ENCODE results near the gene TDRD1. TPM values are rescaled to one million over a fixed set of nuclear protein-coding genes. Genes with fewer than 3 reads are reported as not detected.
A peak's percentile ranks its signal among the peaks of the same experiment; 100 is the strongest.

The TDRD1 gene
- total RNA-seq, 1 donor from 2014 or later = 2.7 TPM

DNA sequence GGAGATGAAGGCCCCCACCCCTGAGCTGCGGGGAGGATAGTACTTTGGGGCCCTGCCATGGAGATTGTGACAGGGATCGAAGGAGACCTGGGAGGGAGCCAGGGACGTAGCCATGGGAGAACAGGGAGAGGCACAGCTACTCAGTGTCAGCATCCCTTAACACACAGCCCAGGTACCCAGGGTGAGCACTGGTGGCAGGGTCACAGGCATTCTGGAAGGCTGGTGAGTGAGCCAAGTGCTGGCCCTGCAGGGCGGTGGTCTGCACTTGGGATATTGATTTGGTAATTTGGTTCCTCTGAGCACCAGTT is 99.7 kb downstream of the TDRD1 start:
- intact Hi-C loops (cut with micrococcal nuclease) = no loop called here
- DNase-seq (no peak), ATAC-seq (no peak)

DNA sequence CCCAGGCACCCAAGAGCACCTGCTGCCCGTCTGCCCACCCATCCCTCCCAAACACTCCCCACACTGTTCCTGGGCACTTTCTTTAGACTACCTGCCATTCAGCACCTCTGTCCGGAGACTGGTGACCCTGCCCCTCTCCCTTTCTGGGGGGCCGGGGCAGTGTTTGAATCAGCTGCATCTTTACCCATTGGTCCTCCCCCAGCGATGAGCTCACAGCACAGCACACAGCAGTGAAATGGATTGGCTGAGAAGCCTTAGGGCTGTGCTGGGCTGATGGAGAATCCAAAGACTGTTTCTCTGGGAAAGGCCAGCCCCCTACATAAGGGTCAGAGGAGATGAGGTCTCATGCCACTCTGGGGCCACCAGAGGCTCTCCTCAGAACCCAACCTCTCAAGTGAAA is 100.1 kb downstream of the TDRD1 start:
- no peak for DNase-seq
- intact Hi-C loops (cut with micrococcal nuclease) = no loop called here

DNA sequence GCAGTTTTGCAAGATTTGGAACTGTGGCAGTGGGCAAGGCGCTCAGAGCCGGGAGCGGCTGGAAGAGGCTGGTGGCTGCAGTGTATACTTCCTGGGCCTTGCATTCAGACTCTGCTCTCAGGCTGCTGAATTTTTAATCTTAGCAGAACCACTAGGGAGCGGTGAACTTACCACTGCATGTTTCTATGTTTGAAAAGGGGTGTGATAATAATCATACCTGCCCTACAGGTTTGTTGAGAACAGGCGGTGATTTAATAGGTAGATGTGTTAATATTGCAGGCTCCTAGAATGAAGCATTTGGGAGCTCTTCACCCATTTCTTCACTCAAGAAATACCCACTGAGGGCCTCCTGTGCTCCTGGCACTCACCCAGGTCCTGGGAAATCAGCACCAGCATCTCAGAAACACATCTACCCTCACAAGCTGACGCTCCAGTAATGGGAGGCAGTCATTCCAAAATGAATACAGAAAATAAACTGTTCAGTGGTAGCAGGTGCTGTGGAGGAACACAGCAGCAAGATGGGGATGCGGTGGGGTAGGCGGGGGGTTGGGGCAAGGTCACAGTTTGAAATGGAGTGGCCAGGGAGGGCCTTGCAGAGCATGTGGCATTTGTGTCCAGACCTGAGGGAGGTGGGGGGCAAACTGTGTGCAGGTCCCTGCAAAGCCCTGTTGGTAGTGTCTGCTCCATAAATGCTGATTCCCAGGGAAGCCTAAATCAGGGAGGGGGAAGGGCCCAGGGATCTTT is 100.9 kb downstream of the TDRD1 start:
- ATAC-seq (no peak), DNase-seq (no peak)
- intact Hi-C loops (cut with micrococcal nuclease) = no loop called here

More for the DNA sequence above, 100.1 kb downstream of the TDRD1 start:
- no peak for ATAC-seq

DNA sequence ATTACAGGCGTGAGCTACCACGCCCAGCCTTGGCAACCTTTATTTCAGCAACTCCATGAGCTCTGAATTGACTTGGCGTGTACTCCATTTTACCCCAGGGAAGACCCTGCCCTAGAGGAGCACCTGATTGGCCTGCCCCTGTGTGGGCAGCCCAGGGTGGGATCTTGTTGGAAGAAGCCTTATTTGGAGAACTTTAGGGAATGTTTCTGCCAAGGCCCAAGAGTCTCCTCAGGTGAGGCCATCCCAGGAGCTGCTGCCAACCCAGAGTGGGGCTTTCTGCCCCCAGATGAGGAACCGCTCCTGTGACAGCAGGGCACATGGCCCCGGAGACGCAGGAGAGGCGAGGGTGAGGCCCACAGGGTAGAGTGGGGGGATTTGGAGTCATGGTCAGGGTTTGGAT is 101.9 kb downstream of the TDRD1 start:
- DNase-seq (peak; percentile 10), ATAC-seq (no peak)
- intact Hi-C loops (cut with micrococcal nuclease) = no loop called here

- DNase-seq = peak; percentile 1
- no peak for ATAC-seq
- intact Hi-C loops (cut with micrococcal nuclease) = no loop called here
Observed at GRCh38 chr10:114281461-114281860, 102.3 kb downstream of the TDRD1 start.

Other genes starting within 250 kb of the TDRD1 start
- 77.8 TPM for gene ADRB1, start 135.5 kb upstream of the TDRD1 start, total RNA-seq
- gene CCDC186, start 5.2 kb upstream of the TDRD1 start, total RNA-seq = 17.7 TPM
- gene VWA2, start 59.9 kb downstream of the TDRD1 start, total RNA-seq = not detected
- 4.5 TPM for gene AFAP1L2, start 225.1 kb downstream of the TDRD1 start, total RNA-seq